ENCODE results near the gene FAM81A. TPM values are rescaled to one million over a fixed set of nuclear protein-coding genes. Genes with fewer than 3 reads are reported as not detected.

Gene FAM81A
- total RNA-seq, 1 donor from 2014 or later, result 1.3 TPM

DNA sequence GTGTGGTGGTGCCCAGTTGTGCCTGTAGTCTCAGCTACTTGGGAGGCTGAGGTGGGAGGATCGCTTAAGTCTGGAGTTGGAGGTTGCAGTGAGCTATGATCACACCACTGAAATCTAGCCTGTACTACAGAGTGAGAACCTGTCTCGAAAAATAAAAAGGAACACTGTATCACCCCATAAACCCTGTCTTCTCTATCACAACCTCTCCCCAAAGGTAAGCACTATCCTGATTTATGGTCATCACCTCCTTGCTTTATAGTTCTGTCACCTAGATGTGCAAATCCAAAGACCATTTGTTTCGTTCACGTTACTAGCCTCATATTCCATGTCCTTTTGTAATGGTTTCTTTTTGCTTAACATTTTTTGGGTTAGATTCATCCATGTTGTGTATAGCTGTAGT, 123.6 kb downstream of the FAM81A start:
- ATAC-seq (no peak), DNase-seq (no peak)
- TF ChIP-seq, protein P1, sequence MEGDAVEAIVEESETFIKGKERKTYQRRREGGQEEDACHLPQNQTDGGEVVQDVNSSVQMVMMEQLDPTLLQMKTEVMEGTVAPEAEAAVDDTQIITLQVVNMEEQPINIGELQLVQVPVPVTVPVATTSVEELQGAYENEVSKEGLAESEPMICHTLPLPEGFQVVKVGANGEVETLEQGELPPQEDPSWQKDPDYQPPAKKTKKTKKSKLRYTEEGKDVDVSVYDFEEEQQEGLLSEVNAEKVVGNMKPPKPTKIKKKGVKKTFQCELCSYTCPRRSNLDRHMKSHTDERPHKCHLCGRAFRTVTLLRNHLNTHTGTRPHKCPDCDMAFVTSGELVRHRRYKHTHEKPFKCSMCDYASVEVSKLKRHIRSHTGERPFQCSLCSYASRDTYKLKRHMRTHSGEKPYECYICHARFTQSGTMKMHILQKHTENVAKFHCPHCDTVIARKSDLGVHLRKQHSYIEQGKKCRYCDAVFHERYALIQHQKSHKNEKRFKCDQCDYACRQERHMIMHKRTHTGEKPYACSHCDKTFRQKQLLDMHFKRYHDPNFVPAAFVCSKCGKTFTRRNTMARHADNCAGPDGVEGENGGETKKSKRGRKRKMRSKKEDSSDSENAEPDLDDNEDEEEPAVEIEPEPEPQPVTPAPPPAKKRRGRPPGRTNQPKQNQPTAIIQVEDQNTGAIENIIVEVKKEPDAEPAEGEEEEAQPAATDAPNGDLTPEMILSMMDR (IDR thresholded peaks at IDR 0.05), result no peak
- H3K27me3 ChIP-seq, result no peaks in the 10 kb centered on the region
- H3K4me1 ChIP-seq, result no peaks in the 10 kb centered on the region
- no peak overlapping the region for H3K27ac ChIP-seq
- no peaks in the 10 kb centered on the region for H3K9me3 ChIP-seq
- H3K4me3 ChIP-seq, result no peak overlapping the region
- intact Hi-C loops (cut with DNase I), result no loop called here
- no peaks in the 10 kb centered on the region for H3K36me3 ChIP-seq

DNA sequence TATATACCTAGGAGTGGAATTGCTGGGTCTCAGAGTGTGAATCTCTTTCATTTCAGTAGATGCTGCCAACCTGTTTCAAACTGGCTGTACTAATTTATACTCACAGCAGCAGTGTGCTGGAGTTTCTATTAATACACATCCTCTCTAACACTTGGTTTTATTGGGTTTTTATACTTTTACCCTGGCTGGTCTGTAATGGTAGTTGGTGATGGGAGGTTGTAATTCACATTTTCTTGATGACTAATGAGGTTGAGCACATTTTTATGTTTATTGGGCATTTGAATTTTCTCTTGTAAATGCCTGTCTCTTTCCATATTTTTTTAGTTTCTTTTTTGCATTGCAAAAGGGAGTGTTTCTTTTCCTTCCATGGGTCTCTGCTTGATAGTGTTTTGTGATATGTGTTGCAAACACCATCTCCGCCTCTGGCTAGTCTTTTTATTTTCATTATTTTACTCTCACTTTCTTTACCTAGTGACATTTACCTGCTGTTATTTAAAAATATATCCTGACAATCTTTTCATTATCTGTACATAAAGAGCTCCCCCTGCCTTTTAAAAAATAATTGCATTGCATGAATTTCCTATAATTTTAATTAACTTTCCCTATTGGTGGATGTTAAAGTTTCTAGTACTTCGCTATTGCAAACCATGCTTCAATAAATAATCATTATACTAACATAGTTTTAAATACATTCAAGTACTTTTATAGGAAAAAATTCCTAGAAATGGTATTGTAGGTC, 124.6 kb downstream of the FAM81A start:
- no peaks in the 10 kb centered on the region for H3K4me1 ChIP-seq
- no peak overlapping the region for H3K27ac ChIP-seq
- H3K27me3 ChIP-seq, result no peaks in the 10 kb centered on the region
- H3K9me3 ChIP-seq, result no peaks in the 10 kb centered on the region
- H3K4me3 ChIP-seq, result no peak overlapping the region
- no peaks in the 10 kb centered on the region for H3K36me3 ChIP-seq
- TF ChIP-seq, protein P1 (IDR thresholded peaks at IDR 0.05), result no peak
- no peak for DNase-seq
- intact Hi-C loops (cut with DNase I), result no loop called here
- ATAC-seq, result no peak

DNA sequence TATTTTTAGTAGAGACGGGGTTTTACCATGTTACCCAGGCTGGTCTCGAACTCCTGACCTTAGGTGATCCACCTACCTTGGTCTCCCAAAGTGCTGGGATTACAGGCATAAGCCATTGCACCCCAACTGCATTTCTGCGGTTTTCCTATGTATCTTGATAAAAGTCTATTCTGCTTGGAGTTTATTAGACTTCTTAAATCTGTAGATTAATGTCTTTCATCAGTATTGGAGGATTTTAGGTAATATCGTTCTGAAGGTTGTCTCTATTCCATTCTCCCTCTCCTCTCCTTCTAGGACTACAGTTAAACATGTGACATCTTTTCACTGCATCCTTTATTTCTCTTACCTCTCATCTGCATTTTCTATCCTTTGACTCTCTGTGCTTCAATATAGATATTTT, 127.3 kb downstream of the FAM81A start:
- no peak for DNase-seq
- no peaks in the 10 kb centered on the region for H3K9me3 ChIP-seq
- H3K4me1 ChIP-seq, result no peaks in the 10 kb centered on the region
- no peaks in the 10 kb centered on the region for H3K27me3 ChIP-seq
- H3K27ac ChIP-seq, result no peak overlapping the region
- no peaks in the 10 kb centered on the region for H3K36me3 ChIP-seq
- intact Hi-C loops (cut with DNase I), result no loop called here
- H3K4me3 ChIP-seq, result no peak overlapping the region
- TF ChIP-seq, protein P1 (IDR thresholded peaks at IDR 0.05), result no peak
- no peak for ATAC-seq

DNA sequence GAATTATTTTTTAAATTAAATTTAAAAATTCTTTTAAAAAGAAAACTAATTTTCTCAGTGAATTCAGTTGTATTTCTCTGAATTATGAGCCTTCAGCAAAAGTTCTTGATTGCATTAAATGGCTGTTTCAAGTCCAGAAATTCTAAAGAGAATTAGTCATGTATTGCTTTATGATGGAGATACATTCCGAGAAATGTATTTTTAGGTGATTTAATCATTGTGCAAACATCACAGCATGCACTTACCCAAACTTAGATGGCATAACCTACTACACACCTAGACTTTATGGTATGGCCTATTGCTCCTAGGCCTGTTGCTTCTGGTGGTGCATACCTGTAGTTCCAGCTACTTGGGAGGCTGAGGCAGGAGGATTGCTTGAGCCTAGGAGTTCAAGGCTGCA, 129.3 kb downstream of the FAM81A start:
- Histone ChIP-seq H3K4me3 (no peak overlapping the region), H3K27me3 (no peaks in the 10 kb centered on the region), H3K9me3 (no peaks in the 10 kb centered on the region), H3K27ac (no peak overlapping the region), H3K4me1 (no peaks in the 10 kb centered on the region), H3K36me3 (no peaks in the 10 kb centered on the region)
- intact Hi-C loops (cut with DNase I), result no loop called here
- ATAC-seq, result no peak
- DNase-seq, result no peak
- TF ChIP-seq, protein P1 (IDR thresholded peaks at IDR 0.05), result no peak

DNA sequence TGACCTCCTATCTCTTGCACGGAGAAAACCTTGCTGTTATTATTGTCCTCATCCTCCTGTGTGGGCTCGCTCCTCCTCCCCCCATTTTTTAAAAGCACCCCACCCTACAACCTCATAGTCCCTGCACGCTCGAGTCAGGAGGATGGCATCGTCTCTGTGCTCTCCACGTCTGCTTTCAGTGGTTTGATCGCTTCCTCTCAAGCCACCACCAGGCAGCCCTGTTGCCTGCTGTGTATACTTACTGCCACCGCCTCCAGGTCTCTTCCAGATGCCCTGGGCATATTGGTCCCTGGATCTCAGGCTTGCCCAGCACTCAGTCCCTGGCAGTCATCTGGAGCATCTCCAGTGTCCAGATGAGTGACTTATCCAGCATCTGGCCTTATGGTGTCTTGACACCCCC, 131.5 kb downstream of the FAM81A start:
- no peak overlapping the region for H3K4me3 ChIP-seq
- H3K9me3 ChIP-seq, result no peaks in the 10 kb centered on the region
- intact Hi-C loops (cut with DNase I), result no loop called here
- TF ChIP-seq, protein P1 (IDR thresholded peaks at IDR 0.05), result no peak
- no peak for DNase-seq
- H3K4me1 ChIP-seq, result no peaks in the 10 kb centered on the region
- H3K36me3 ChIP-seq, result no peaks in the 10 kb centered on the region
- no peak overlapping the region for H3K27ac ChIP-seq
- no peak for ATAC-seq
- H3K27me3 ChIP-seq, result no peaks in the 10 kb centered on the region

DNA sequence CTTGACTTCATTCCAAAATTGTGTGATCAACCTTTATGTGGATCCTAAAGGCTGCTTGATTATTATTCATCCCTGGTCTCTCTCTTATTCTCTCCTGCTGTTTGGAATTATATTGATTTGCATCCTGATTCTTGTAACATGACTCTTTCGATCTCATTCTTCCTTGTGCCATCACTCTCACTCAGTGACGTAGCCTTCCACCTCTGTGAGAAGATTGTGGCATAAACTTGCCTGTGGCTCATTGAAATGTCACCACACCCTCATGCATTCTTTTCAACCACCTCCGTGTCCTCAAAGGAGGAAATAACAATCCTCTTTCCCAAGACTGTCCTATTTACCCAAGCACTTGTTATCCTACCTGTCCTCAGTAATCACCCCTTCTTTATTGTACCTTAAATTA, 132.3 kb downstream of the FAM81A start:
- Histone ChIP-seq H3K4me3 (no peak overlapping the region), H3K4me1 (no peaks in the 10 kb centered on the region), H3K27me3 (no peaks in the 10 kb centered on the region), H3K9me3 (no peaks in the 10 kb centered on the region), H3K27ac (no peak overlapping the region), H3K36me3 (no peaks in the 10 kb centered on the region)
- TF ChIP-seq, protein P1 (IDR thresholded peaks at IDR 0.05), result no peak
- intact Hi-C loops (cut with DNase I), result no loop called here
- no peak for ATAC-seq
- DNase-seq, result no peak
